EH (cell line): Measurements from ENCODE around the gene USP17L13.
A peak's percentile ranks its signal among the peaks of the same experiment; 100 is the strongest.
"Not testable (repeated sequence)": the region's sequence is repeated elsewhere in the genome, so short reads cannot be mapped to it uniquely, and the experiment has no call there.

ENCODE experiments used
- DNase-seq: peaks from one replicate; pipeline ENCODE4 v3.0.0-alpha.2; 2015; ENCODE audit warnings: low read depth

The USP17L13 gene

DNA sequence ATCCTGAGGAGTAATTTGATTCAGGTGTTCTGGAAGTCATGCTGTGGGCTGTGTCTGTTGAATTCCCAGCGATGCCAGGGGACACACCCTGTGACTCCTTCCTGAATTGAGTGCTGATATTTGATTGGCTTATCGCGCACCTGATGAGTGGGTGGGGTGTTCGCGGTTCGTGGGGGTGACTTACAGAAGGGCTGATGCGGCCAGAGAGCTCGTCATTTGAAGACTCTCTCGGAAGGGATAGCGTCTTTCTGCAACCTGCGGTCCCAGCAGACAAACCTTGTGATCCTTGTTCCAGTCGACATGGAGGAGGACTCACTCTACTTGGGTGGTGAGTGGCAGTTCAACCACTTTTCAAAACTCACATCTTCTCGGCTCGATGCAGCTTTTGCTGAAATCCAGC, at the start of gene USP17L13:
Gene USP17L13 (plus strand): TSS at position 301 of the 400 bp plus-strand sequence. CDS start 0 bp downstream, at position 301.
- not testable (repeated sequence) for DNase-seq

- DNase-seq: not testable (repeated sequence)
These were observed 14.3 kb upstream of the USP17L13 start, which contains the start of gene USP17L10 for GRCh38 chr4:9210357-9210756. TSS of gene USP17L10 (plus strand) at chr4:9210657. CDS start at chr4:9210657, 0 bp downstream.

DNA sequence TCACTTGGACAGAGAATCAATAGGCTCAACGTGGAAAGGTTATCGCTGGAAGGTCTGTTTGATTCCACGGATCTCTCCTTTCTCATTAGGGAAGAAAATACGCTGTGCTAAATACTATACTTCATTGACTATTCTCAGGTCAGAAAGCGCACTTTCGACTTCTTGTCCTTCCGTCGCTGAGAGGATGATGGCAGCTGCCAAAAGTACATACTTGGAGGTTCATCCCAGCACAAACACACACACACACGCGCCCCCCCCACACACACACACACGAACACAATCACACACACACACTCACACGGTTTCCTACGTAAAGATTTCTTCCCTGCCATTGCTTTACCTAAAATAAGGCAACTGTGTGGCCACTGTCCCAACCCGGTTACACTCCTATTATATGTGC, 10.0 kb upstream of the USP17L13 start:
- not testable (repeated sequence) for DNase-seq

DNA sequence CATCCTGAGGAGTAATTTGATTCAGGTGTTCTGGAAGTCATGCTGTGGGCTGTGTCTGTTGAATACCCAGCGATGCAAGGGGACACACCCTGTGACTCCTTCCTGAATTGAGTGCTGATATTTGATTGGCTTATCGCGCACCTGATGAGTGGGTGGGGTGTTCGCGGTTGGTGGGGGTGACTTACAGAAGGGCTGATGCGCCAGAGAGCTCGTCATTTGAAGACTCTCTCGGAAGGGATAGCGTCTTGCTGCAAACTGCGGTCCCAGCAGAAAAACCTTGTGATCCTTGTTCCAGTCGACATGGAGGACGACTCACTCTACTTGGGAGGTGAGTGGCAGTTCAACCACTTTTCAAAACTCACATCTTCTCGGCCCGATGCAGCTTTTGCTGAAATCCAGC, 9.6 kb upstream of the USP17L13 start, which contains the start of gene USP17L11:
Gene USP17L11 (plus strand): TSS at position 301 of the 400 bp plus-strand sequence. CDS start 0 bp downstream, at position 301.
- DNase-seq: not testable (repeated sequence)

DNA sequence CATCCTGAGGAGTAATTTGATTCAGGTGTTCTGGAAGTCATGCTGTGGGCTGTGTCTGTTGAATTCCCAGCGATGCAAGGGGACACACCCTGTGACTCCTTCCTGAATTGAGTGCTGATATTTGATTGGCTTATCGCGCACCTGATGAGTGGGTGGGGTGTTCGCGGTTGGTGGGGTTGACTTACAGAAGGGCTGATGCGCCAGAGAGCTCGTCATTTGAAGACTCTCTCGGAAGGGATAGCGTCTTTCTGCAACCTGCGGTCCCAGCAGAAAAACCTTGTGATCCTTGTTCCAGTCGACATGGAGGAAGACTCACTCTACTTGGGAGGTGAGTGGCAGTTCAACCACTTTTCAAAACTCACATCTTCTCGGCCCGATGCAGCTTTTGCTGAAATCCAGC, 4.8 kb upstream of the USP17L13 start, which contains the start of gene USP17L12:
Gene USP17L12 (plus strand): TSS at position 301 of the 400 bp plus-strand sequence. CDS start 0 bp downstream, at position 301.
- not testable (repeated sequence) for DNase-seq

- DNase-seq: not testable (repeated sequence)
These were observed 5.6 kb downstream of the USP17L13 start for GRCh38 chr4:9230249-9230648.

DNA sequence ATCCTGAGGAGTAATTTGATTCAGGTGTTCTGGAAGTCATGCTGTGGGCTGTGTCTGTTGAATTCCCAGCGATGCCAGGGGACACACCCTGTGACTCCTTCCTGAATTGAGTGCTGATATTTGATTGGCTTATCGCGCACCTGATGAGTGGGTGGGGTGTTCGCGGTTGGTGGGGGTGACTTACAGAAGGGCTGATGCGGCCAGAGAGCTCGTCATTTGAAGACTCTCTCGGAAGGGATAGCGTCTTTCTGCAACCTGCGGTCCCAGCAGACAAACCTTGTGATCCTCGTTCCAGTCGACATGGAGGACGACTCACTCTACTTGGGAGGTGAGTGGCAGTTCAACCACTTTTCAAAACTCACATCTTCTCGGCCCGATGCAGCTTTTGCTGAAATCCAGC, 9.4 kb downstream of the USP17L13 start, which contains the start of gene USP17L15:
Gene USP17L15 (plus strand): TSS at position 301 of the 400 bp plus-strand sequence. CDS start 0 bp downstream, at position 301.
- not testable (repeated sequence) for DNase-seq

- not testable (repeated sequence) for DNase-seq
These were observed 13.8 kb downstream of the USP17L13 start for GRCh38 chr4:9238461-9238860.

DNA sequence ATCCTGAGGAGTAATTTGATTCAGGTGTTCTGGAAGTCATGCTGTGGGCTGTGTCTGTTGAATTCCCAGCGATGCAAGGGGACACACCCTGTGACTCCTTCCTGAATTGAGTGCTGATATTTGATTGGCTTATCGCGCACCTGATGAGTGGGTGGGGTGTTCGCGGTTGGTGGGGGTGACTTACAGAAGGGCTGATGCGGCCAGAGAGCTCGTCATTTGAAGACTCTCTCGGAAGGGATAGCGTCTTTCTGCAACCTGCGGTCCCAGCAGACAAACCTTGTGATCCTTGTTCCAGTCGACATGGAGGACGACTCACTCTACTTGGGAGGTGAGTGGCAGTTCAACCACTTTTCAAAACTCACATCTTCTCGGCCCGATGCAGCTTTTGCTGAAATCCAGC, 18.9 kb downstream of the USP17L13 start, which contains the start of gene USP17L17:
Gene USP17L17 (plus strand): TSS at position 301 of the 400 bp plus-strand sequence. CDS start 0 bp downstream, at position 301.
- DNase-seq: not testable (repeated sequence)

DNA sequence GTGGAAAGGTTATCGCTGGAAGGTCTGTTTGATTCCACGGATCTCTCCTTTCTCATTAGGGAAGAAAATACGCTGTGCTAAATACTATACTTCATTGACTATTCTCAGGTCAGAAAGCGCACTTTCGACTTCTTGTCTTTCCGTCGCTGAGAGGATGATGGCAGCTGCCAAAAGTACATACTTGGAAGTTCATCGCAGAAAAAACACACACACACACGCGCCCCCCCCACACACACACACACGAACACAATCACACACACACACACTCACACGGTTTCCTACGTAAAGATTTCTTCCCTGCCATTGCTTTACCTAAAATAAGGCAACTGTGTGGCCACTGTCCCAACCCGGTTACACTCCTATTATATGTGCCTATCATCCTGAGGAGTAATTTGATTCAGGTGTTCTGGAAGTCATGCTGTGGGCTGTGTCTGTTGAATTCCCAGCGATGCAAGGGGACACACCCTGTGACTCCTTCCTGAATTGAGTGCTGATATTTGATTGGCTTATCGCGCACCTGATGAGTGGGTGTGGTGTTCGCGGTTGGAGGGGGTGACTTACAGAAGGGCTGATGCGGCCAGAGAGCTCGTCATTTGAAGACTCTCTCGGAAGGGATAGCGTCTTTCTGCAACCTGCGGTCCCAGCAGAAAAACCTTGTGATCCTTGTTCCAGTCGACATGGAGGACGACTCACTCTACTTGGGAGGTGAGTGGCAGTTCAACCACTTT, 23.4 kb downstream of the USP17L13 start, which contains the start of gene USP17L18:
Gene USP17L18 (plus strand): TSS at position 678 of the 728 bp plus-strand sequence. CDS start 0 bp downstream, at position 678.
- DNase-seq: peak; percentile 0

DNA sequence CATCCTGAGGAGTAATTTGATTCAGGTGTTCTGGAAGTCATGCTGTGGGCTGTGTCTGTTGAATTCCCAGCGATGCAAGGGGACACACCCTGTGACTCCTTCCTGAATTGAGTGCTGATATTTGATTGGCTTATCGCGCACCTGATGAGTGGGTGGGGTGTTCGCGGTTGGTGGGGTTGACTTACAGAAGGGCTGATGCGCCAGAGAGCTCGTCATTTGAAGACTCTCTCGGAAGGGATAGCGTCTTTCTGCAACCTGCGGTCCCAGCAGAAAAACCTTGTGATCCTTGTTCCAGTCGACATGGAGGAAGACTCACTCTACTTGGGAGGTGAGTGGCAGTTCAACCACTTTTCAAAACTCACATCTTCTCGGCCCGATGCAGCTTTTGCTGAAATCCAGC, 28.4 kb downstream of the USP17L13 start, which contains the start of gene USP17L19:
Gene USP17L19 (plus strand): TSS at position 301 of the 400 bp plus-strand sequence. CDS start 0 bp downstream, at position 301.
- DNase-seq: not testable (repeated sequence)

DNA sequence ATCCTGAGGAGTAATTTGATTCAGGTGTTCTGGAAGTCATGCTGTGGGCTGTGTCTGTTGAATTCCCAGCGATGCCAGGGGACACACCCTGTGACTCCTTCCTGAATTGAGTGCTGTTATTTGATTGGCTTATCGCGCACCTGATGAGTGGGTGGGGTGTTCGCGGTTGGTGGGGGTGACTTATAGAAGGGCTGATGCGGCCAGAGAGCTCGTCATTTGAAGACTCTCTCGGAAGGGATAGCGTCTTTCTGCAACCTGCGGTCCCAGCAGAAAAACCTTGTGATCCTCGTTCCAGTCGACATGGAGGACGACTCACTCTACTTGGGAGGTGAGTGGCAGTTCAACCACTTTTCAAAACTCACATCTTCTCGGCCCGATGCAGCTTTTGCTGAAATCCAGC, 33.1 kb downstream of the USP17L13 start, which contains the start of gene USP17L20:
Gene USP17L20 (plus strand): TSS at position 301 of the 400 bp plus-strand sequence. CDS start 0 bp downstream, at position 301.
- DNase-seq: not testable (repeated sequence)

DNA sequence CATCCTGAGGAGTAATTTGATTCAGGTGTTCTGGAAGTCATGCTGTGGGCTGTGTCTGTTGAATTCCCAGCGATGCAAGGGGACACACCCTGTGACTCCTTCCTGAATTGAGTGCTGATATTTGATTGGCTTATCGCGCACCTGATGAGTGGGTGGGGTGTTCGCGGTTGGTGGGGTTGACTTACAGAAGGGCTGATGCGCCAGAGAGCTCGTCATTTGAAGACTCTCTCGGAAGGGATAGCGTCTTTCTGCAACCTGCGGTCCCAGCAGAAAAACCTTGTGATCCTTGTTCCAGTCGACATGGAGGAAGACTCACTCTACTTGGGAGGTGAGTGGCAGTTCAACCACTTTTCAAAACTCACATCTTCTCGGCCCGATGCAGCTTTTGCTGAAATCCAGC, 37.9 kb downstream of the USP17L13 start, which contains the start of gene USP17L21:
Gene USP17L21 (plus strand): TSS at position 301 of the 400 bp plus-strand sequence. CDS start 0 bp downstream, at position 301.
- DNase-seq: not testable (repeated sequence)

DNA sequence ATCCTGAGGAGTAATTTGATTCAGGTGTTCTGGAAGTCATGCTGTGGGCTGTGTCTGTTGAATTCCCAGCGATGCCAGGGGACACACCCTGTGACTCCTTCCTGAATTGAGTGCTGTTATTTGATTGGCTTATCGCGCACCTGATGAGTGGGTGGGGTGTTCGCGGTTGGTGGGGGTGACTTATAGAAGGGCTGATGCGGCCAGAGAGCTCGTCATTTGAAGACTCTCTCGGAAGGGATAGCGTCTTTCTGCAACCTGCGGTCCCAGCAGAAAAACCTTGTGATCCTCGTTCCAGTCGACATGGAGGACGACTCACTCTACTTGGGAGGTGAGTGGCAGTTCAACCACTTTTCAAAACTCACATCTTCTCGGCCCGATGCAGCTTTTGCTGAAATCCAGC, 42.6 kb downstream of the USP17L13 start, which contains the start of gene USP17L22:
Gene USP17L22 (plus strand): TSS at position 301 of the 400 bp plus-strand sequence. CDS start 0 bp downstream, at position 301.
- not testable (repeated sequence) for DNase-seq

- not testable (repeated sequence) for DNase-seq
These were observed 47.0 kb downstream of the USP17L13 start for GRCh38 chr4:9271719-9272118.
